Thymus (tissue), 11 donors: Measurements from ENCODE around the gene GALNT2. TPM values are rescaled to one million over a fixed set of nuclear protein-coding genes. Genes with fewer than 3 reads are reported as not detected.

Experiments used
- DNase-seq, 9 donors: peaks; one replicate each; pipeline ENCODE4 v3.0.0-alpha.2; 2013; ENCODE audit warnings: low spot score in 9 of 9, low read depth in 6 of 9, missing footprints in 1 of 9
- H3K27ac ChIP-seq, 2 donors: one replicate each; pipeline ENCODE4 v1.5.1; 2013; ENCODE audit warnings: control low read depth in 1 of 2, low read depth in 1 of 2, low read length in 1 of 2, mild to moderate bottlenecking in 1 of 2, moderate library complexity in 1 of 2
- H3K27me3 ChIP-seq, 2 donors: one replicate each; pipeline ENCODE4 v1.5.1; 2013; ENCODE audit warnings: low read length in 1 of 2; ENCODE audit not compliant: control insufficient read depth in 2 of 2, insufficient read depth in 1 of 2
- H3K36me3 ChIP-seq, 2 donors: one replicate each; pipeline ENCODE4 v1.5.1; 2013; ENCODE audit warnings: low read length in 1 of 2, mild to moderate bottlenecking in 1 of 2, moderate library complexity in 1 of 2; ENCODE audit not compliant: control insufficient read depth in 2 of 2, insufficient read depth in 2 of 2
- H3K4me1 ChIP-seq, 2 donors: one replicate each; pipeline ENCODE4 v1.5.1; 2013; ENCODE audit warnings: low read length in 2 of 2; ENCODE audit not compliant: control insufficient read depth in 2 of 2, insufficient read depth in 2 of 2
- H3K4me3 ChIP-seq, 2 donors: one replicate each; pipeline ENCODE4 v1.5.1; 2013; ENCODE audit warnings: low read length in 2 of 2, control low read depth in 1 of 2, mild to moderate bottlenecking in 1 of 2
- H3K9me3 ChIP-seq, 2 donors: one replicate each; pipeline ENCODE4 v1.5.1; 2013; ENCODE audit warnings: low read length in 1 of 2, mild to moderate bottlenecking in 1 of 2; ENCODE audit not compliant: control insufficient read depth in 2 of 2, insufficient read depth in 1 of 2
- WGBS: extraction: QIAGEN DNeasy Blood & Tissue Kit; methylation state at CpG from one replicate; pipeline ENCODE4 v1.1.7; 2013; 5-methylcytosine and 5-hydroxymethylcytosine counted together
- polyA plus RNA-seq: library from polyadenylated mRNA; stranded (reverse); fragments of 200-250 nt; gene quantifications from one replicate; pipeline ENCODE4 v1.2.3, GENCODE V29; 2013
- total RNA-seq: library from RNA; stranded (reverse); fragments of 120-200 nt; gene quantifications from one replicate; pipeline ENCODE4 v1.2.4, GENCODE V29; 2013
- donor health status: healthy.

GALNT2 gene
- total and polyA plus RNA-seq, 2 donors = 33.9 to 42.5 TPM

DNA sequence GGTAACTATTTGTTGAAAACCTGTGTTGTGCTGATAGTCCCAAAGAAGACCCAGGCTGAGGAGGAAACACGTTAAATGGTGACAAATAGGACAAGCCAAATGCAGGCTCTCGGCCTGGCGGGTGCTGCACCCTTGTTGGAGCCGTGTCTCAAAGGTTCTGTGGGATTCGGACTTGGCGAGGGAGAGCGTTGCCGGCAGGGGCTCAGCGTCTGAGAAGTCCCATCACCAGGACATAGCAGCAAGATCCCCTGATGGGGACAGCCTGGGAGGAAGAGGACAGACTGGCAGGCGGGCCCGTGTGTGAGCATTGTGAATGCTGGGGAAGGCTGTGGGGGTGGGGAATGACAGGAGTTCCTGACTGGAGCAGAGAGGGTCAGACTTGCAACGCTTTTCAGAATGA is 216.6 kb downstream of the GALNT2 start:
- Histone ChIP-seq H3K27ac (no peak overlapping the region), H3K36me3 (peaks cover 30 to 43% of the 10 kb centered on the region in 2 donors), H3K9me3 (peaks cover 0 to 9% of the 10 kb centered on the region in 2 donors), H3K27me3 (no peaks in the 10 kb centered on the region), H3K4me1 (peaks cover 31 to 36% of the 10 kb centered on the region in 2 donors), H3K4me3 (no peak overlapping the region)
- DNase-seq = no peak
- WGBS = 97% methylated on average over 12 of the region's 12 CpGs

DNA sequence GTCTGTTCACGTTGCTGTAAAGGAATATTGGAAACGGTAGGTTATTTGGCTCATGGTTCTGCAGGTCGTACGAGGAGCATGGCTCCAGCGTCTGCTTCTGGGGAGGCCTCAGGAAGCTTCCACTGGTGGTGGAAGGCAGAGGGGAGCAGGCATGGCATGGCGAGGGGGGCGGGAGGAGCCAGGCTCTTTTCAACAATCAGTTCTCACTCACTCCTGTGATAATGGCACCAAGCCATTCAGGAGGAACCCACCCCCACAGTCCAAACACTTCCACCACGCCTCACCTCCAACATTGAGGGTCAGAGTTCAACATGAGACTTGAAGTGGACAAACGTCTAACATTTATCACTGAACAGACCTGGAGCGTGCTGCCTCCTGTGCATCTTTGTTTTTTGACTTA is 217.9 kb downstream of the GALNT2 start:
- Histone ChIP-seq H3K27ac (no peak overlapping the region), H3K4me1 (peaks cover 19 to 24% of the 10 kb centered on the region in 2 donors), H3K27me3 (no peaks in the 10 kb centered on the region), H3K4me3 (no peak overlapping the region), H3K36me3 (peaks cover 22 to 31% of the 10 kb centered on the region in 2 donors), H3K9me3 (peaks cover 0 to 6% of the 10 kb centered on the region in 2 donors)
- 97% methylated on average over 10 of the region's 10 CpGs for WGBS
- no peak for DNase-seq

DNA sequence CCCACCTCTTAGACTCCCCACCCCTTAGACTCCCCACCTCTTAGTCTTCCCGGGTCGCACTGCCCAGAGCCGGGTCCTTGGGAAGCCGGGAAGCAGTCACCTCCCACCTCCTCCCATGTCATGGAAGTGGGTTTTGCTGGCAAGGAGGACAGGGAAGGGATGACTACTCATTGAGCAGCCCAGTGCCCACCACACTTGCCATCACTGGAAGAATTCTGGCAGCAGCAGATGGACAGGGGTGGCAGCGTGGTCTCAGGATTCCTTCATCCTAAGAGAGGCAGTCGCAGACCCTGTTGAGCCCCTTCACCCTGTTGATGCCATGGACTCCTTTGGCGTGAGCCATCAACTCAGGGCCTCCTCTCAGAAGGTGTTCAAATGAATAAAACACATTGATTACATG is 218.3 kb downstream of the GALNT2 start:
- peaks cover 18 to 27% of the 10 kb centered on the region in 2 donors for H3K36me3 ChIP-seq
- no peak for DNase-seq
- H3K4me3 ChIP-seq = no peak overlapping the region
- peaks cover 0 to 6% of the 10 kb centered on the region in 2 donors for H3K9me3 ChIP-seq
- H3K4me1 ChIP-seq = peaks cover 15 to 20% of the 10 kb centered on the region in 2 donors
- H3K27ac ChIP-seq = no peak overlapping the region
- H3K27me3 ChIP-seq = no peaks in the 10 kb centered on the region
- WGBS = 97% methylated on average over 7 of the region's 7 CpGs

DNA sequence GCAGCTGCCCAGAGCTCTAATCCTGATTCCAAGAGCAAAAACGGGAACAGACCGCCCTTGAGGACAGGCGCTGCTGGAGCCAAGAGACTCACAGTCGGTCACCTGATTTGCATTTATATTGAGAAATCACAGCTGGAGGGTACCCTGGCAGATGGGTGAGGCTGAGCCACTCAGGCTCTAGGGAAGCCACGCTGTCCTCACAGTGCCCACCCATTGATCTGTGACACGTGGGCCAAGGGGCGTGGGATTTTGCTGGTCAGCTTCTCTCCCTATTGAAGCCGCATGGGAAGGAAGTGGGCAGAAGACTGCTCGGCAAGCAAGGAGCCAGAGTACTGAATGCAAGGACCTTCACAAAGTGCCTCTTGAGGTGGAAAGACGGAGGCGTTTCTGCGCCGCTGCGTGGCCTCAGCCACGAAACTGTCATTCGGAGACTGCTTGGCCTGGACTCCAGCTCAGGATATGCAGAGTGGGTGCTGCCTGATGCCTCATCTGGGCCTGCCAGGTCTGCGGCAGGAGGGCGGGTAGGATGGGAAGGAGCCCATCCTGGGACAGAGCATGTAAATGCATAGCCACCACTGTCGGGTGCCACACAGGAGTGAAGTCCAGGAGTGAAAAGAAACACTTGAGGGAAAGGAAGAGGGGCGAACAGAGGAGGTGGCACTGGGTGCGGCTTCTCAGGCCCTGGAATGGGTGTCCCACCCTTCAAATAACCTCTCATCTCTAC is 219.3 kb downstream of the GALNT2 start:
- no peak overlapping the region for H3K4me3 ChIP-seq
- no peaks in the 10 kb centered on the region for H3K27me3 ChIP-seq
- H3K27ac ChIP-seq = no peak overlapping the region
- DNase-seq = no peak
- H3K9me3 ChIP-seq = peaks cover 0 to 3% of the 10 kb centered on the region in 2 donors
- 97% methylated on average over 21 of the region's 21 CpGs for WGBS
- H3K36me3 ChIP-seq = peaks cover 13 to 18% of the 10 kb centered on the region in 2 donors
- H3K4me1 ChIP-seq = peaks cover 6 to 14% of the 10 kb centered on the region in 2 donors

DNA sequence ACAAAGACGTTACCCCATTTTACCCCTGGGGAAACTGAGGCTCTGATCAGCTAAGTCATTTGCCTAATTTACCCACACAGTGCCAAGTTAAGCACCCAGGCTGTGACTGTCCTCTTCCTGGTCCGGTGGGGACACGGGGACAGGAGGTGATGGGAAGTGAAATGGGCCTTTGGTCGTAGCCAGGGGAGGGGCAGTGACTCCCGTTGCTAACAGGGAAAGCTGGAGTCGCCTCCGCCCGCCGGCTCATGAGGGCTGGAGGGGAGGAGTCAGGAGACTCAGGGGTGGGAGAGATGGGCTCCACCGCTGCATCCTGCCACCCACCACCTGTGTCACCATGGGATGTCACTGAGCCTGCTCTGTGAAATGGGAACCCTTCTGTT is 219.8 kb downstream of the GALNT2 start:
- peaks cover 0 to 3% of the 10 kb centered on the region in 2 donors for H3K9me3 ChIP-seq
- DNase-seq = no peak
- no peak overlapping the region for H3K27ac ChIP-seq
- peaks cover 13 to 18% of the 10 kb centered on the region in 2 donors for H3K36me3 ChIP-seq
- H3K4me3 ChIP-seq = no peak overlapping the region
- H3K27me3 ChIP-seq = no peaks in the 10 kb centered on the region
- 96% methylated on average over 10 of the region's 10 CpGs for WGBS
- peaks cover 9 to 15% of the 10 kb centered on the region in 2 donors for H3K4me1 ChIP-seq

DNA sequence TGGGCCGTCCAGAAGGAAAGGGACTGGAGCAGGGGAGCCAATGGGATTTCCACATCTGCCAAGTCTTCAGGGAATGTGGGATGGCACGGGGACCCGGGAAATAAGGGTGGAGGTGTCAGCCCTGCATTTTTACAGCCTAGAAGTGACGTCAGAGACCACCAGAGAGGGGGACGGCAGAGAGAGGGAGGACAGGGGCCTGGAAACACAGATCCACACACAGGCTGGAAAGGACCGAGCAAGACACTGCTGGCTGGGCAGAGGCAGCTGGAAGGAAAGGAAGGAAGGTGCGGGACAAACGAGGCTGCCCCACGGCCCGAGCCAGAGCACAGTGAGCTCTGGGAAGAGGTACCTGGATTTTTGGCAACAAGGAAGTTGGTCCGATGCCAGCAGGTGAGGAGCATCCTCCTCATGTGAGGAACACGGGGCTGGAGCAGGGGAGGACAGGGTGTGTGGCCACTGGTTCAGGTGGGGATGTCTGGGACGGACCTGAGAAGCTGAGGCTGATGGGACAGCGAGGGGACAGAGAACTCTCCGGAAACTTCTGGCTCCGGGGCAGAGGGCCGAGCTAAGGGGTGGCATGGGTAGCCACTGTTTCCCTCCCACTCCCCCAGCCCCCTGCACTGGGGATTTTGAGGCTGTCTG is 220.8 kb downstream of the GALNT2 start:
- H3K4me3 ChIP-seq = no peak overlapping the region
- no peak overlapping the region for H3K27ac ChIP-seq
- peaks cover 0 to 3% of the 10 kb centered on the region in 2 donors for H3K9me3 ChIP-seq
- H3K27me3 ChIP-seq = no peaks in the 10 kb centered on the region
- H3K4me1 ChIP-seq = peaks cover 7 to 17% of the 10 kb centered on the region in 2 donors
- WGBS = 95% methylated on average over 17 of the region's 17 CpGs
- H3K36me3 ChIP-seq = peaks cover 11 to 15% of the 10 kb centered on the region in 2 donors
- no peak for DNase-seq

DNA sequence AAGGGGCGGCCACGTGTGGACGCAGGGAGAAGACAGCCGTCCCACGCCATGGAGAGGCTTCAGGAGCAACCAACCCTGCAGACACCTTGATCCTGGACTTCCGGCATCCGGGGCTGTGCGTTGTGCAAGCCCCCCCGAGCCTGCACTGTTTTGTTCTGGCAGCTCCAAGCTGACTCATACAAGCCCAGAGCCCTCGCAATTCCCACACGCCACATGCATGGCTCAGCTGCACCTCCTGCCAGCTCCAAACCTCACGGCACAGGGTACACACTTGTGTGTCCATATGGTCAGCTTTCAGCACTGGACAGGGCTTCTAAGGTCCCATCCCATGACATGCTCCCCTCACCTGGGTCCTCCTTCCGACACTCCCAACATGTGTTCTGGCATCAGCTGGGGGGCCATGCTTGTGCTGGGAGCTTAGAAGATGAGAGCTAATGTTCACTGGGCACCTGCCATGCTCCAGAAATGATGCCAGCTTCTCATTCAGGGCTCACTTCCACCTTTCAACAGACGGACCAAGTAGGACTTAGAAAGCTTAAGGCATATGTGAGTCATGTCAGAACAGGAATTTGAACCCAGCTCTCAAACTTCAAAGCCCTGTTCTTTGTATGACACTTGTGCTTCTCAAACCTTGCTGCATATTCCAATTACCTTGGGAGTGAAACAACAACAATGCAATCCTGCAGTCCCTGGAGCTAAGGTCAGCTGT is 221.8 kb downstream of the GALNT2 start:
- no peak for DNase-seq
- H3K4me1 ChIP-seq = peaks cover 7 to 18% of the 10 kb centered on the region in 2 donors
- H3K36me3 ChIP-seq = peaks cover 7 to 9% of the 10 kb centered on the region in 2 donors
- H3K27me3 ChIP-seq = no peaks in the 10 kb centered on the region
- no peak overlapping the region for H3K4me3 ChIP-seq
- peaks cover 0 to 3% of the 10 kb centered on the region in 2 donors for H3K9me3 ChIP-seq
- WGBS = 94% methylated on average over 14 of the region's 14 CpGs
- no peak overlapping the region for H3K27ac ChIP-seq

DNA sequence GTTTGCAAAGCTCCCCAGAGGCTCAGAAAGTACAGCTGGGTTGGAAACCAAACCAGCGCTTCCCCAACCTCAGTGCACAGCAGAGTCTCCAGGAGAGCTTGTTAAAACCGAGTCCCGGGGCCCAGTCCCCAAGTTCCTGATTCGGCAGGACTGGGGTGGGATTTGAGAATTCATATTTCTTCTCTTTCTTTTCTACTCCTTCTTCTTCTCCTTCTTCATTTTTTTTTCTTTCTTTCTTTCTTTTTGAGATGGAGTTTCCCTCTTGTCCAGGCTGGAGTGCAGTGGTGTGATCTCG is 222.3 kb downstream of the GALNT2 start:
- Histone ChIP-seq H3K4me1 (peaks cover 7 to 18% of the 10 kb centered on the region in 2 donors), H3K36me3 (peaks cover 4 to 7% of the 10 kb centered on the region in 2 donors), H3K4me3 (no peak overlapping the region), H3K27ac (no peak overlapping the region), H3K9me3 (peaks cover 0 to 3% of the 10 kb centered on the region in 2 donors), H3K27me3 (no peaks in the 10 kb centered on the region)
- 95% methylated on average over 5 of the region's 5 CpGs for WGBS
- no peak for DNase-seq
